NCI-H2227 treated with DMSO at 0.1 percent for 48 hours (cell line): ENCODE measurements around the gene GREB1.

Experiments
- DNase-seq: peaks from one replicate; lab custom pipeline; 2025; lab: John Stamatoyannopoulos, UW

Gene GREB1

DNA sequence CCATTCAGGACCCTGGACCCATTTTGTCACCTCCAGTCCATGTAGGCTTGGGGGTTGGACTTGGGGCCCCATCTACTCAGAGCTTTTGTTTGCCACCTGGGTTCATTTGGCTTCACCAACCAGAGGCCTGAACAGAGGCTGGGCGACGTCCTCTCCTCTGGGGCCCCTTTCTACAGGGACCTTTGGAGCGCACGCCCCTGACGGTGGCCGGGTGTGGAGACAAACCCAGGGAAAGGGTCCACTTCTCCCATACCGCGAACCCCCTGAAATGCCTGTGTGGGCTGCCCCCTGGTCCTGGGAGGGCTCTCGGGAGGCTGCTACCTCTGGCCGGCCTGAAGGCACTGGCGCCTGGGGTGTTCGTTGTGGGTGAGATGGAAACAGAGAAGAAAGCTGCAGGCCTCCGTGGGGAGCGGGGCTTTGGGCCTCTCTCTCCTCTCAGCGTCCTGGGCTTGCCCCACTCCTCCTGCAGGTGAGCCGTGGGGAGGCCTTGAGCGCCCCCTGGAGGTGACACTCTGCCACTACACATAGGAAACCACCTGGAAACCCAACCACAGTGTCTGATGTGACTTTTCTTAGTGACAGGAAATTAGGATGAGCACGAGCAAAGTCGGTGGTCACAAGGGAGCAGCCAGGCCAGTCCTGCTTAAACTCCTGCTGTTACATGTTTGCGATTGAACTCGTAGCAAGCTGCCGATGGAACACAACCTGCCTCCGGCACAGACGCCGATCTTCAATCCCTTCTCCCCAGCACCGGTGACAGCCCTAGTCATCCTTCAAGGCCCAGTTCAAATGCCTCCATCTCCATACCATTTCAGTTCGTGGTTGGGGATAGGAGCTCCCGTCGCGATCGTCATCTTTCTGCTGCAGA, 148.1 kb downstream of the GREB1 start:
- DNase-seq: no peak

DNA sequence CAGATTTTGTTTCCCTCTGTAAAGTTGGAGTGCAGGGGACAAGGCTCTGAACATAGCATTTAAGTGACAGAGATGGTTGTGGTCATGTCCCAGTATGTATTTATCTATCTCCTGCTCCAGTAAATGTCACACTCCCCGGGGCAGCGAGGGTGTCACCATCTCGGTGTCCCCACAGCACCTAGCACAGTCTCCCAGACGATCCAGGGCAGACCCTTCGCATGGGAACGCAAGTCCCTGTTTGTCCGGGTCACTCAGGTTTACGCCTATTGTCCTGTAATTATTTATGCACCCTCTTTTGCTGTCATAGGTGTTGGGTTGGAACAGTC, 148.7 kb downstream of the GREB1 start:
- DNase-seq: no peak

DNA sequence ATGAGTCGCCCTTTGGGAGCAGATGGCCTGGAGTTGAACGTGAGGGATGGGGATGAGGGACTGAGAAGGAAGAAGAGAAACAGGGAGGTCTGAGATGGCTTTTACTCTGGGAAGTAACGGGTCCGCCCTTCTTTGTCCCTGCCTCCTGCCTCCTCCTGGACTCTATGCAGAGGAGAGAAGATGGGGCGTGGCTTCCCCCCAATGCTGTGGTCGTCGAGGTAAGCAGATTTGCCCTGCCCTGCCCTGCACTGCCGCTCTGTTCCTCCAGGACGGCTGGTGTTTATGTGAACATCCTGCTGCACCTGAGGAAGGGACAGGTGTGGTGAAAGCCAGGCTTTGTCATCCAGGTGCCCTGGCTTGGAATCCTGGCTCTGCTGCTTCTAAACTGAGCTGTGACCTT, 149.6 kb downstream of the GREB1 start:
- DNase-seq: no peak

DNA sequence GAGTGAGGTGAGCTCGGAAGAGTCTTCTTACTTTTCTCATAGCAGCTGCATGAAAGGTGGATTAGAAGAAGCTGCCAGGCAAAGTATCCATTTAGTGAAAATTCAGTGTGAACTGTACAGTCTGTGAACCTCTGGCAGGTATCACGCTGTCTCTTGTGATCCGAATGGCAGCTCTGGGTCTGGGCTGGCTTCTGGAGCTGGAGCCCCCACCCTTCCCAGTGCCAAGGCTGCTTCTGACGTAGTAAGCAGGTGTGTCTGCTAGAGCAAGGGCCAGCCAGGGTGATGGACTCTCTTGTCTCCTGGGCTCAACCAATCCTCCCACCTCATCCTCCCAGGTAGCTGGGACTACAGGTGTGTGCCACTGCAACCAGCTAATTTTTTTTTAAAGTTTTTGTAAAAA, 150.1 kb downstream of the GREB1 start:
- no peak for DNase-seq

DNA sequence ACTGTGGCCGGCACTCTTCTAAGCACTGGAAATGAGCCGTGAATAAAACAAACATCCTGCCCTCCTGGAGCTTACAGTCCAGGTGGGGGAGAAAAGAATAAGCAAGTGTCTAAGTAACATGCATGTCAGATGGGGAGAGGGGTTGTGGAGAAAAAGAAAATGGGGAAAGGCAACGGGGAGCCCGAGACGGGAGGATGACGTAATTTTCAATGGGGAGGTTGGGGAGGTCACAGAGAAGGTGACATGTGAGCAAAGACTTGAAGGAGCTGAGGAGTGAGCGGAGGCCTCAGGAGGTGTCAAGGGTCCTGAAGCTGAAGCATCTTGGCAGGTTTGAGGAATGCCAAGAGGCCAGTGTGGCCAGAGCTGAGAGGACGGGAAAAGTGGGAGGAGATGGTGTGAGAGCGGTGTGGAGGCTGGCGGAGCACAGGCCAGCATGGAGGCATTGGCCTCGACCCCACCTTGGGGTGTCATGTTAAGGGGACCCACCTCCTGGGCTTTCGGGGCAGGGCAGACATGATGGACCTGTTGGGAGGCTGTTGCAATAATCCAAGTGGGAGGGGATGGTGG, 151.1 kb downstream of the GREB1 start:
- no peak for DNase-seq

DNA sequence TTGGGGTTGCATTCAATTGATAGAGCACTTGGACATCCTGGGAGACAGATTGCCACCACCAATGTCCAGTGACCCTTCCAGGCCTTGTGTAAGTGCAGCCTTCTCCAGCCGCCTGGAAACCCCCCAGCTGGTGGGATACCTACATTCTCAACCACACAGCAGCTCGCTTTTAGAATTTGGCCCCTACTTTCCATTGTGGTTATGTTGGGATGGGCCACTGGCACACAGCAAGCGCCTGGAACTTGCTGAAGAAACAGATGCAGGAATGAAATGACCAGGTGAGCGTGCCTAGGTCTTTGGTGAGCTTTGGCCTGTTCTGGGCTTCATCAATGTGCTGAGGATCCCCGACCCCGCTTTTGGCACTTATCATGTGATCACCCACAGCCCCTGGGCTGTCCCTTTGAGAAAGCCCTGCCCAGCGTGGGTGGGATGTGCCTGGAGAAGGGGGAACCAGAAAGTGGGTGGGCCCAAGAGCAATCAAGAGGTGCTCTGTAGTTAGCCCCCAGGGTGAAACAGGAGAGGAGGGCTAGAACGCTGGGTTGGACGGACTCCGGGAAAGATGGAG, 152.1 kb downstream of the GREB1 start:
- DNase-seq: no peak

DNA sequence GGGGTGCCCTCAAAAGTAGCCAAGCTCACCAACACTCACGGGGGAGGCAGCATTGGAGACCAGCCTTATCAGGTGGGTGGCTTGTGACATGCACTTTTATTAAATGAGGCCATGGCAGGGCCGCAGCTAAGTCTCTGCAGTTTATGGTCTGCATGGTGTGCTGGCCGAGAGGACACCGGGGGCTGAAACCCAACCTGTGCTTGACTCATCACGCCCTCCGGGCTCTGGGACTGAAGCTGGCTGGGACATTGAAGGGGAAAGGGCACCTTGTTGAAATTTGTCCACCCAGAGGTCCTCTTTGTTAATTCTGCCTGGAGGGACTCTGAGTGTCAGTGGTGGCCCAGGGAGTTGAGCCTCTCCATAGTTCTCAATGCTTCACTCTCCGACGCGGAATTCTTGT, 153.9 kb downstream of the GREB1 start:
- DNase-seq: no peak

DNA sequence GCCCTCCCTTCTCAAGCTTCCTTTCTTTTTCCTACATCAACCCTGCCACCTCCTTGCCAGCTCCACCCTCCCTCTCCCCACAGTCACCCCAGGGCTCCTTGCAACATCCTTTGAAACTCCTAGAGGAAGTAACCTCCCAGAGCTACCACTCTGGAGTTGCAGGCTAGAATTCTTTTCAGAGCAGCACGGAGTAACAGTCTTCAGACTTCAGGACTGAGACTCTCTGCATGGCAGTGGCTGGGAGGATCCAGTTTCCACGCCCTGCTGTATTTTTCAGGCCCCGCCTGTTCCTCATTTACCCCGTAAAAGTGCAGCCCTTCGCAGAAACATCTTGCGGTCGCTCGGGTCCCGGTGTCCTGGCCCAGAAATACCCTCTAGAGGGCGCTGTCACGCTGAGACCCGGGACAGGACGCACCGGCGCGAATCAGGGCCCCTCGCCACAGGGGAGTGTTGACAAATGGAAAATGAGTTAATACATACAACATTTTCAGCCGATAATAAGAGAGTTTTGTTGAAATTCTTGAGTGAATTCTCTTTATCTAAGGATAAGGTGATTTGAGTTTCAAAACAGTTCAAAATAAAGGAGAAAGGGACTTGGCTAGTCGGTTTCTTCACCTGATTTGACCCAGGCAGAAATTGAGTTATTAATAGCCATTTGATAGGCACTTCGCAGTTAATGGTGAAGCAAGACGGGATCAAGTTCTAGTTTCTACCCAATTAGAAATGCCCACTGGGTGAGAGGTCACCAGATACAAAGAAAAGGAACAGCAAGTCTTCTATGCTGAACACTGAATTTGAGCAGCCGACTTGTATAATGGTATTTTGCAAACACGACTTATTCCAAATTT, 154.6 kb downstream of the GREB1 start:
- DNase-seq: peak; percentile 56

DNA sequence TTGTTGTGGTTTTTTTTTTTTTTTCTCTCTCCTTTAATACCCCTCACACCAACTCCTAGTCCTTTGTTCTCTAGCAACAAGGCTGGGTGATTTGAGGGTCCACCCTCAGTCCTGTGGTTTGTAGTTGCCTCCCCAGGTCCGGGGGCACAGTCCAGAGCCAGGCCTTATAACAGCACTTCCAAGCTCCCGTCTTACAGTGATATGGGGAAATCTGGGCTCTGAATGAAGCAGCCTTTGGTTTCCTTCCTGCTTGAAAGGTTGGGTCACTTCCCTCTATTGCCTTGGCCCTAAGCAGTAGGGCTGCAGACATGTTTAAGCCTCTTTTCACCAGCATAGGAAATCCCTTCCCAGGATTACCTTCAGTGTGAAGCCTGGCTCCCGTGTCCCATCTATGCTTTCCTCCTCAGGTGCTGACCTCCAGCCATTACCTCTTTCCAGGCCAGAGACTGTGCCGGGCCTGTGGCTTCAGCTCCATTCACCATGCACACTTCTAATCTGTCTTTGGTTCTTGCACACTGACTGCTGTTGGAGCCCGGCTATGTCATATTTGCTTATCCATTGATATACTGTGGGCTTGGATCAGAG, 157.3 kb downstream of the GREB1 start:
- no peak for DNase-seq
